Measurements from ENCODE around the gene LCN6.

- TF ChIP-seq, protein P1, sequence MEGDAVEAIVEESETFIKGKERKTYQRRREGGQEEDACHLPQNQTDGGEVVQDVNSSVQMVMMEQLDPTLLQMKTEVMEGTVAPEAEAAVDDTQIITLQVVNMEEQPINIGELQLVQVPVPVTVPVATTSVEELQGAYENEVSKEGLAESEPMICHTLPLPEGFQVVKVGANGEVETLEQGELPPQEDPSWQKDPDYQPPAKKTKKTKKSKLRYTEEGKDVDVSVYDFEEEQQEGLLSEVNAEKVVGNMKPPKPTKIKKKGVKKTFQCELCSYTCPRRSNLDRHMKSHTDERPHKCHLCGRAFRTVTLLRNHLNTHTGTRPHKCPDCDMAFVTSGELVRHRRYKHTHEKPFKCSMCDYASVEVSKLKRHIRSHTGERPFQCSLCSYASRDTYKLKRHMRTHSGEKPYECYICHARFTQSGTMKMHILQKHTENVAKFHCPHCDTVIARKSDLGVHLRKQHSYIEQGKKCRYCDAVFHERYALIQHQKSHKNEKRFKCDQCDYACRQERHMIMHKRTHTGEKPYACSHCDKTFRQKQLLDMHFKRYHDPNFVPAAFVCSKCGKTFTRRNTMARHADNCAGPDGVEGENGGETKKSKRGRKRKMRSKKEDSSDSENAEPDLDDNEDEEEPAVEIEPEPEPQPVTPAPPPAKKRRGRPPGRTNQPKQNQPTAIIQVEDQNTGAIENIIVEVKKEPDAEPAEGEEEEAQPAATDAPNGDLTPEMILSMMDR (IDR thresholded peaks at IDR 0.05), result no peak
- no peak for TF ChIP-seq POLR2A (IDR thresholded peaks at IDR 0.05)
Measured at GRCh38 chr9:136718345-136719194, 29.8 kb downstream of the LCN6 start.
